Stimulated activated CD8-positive, alpha-beta memory T cell treated with anti-CD3 and anti-CD28 coated beads, Interleukin-4, amount 100 ng/mL, for 4 hours (primary cell): ENCODE data around the gene GOLGA1.
"Not testable (repeated sequence)": the region's sequence is repeated elsewhere in the genome, so short reads cannot be mapped to it uniquely, and the experiment has no call there.

Source experiments
- DNase-seq, 2 donors: peaks; one replicate each; pipeline ENCODE4 v3.0.0-alpha.2; 2020; ENCODE audit warnings: low read depth in 2 of 2, low spot score in 1 of 2

GOLGA1 gene

DNA sequence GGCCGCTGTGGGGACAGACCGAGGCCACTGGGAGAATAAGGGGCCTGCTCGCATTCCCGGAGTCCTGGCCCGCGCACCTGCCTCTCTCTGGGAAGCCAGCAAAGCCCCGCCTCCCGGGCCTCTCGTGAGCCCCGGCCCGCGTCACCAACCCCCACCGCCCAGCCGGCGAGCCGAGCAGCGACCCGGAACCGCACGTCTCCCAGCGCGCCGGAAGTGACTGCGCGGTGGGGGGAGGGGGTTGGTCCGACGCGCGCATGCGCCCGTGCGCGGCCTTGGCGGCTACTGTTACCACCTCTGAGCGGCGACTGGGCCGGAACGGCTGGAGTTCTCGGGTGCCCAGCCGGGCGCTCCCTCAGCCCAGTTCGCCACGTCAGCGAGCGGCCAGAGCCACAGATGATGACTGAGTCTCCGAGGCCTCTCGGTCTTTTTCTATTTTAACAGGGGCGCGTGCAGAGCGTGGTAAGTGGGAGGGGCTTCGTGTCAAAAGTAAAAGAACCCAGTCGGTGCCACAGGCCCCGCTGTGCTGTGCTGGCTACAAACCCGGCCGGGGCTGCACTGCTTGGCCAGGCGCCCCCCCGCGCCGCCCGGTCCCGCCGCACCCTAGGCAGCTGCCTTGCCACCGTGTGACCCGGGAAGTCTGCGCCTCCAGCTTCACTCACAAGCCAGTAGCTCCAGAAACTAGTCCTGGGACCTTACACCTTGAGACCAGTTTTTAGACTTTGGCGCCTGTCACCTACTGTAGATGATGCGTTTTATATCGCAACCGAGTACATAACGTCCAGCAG, at the start of gene GOLGA1:
TSS of gene GOLGA1 (minus strand) at position 190 of the 785 bp plus-strand sequence. CDS start 2,372 bp downstream, outside the sequence.
- DNase-seq: peak; percentile 78 to 86

GRCh38 chr9:124983698-124984097, 42.8 kb upstream of the GOLGA1 start:
- no peak for DNase-seq

GRCh38 chr9:124980431-124980830, 39.5 kb upstream of the GOLGA1 start:
- DNase-seq: no peak

- no peak for DNase-seq
These were observed 34.2 kb upstream of the GOLGA1 start for GRCh38 chr9:124975131-124975530.

GRCh38 chr9:124973807-124974206, 32.9 kb upstream of the GOLGA1 start:
- DNase-seq: no peak

DNA sequence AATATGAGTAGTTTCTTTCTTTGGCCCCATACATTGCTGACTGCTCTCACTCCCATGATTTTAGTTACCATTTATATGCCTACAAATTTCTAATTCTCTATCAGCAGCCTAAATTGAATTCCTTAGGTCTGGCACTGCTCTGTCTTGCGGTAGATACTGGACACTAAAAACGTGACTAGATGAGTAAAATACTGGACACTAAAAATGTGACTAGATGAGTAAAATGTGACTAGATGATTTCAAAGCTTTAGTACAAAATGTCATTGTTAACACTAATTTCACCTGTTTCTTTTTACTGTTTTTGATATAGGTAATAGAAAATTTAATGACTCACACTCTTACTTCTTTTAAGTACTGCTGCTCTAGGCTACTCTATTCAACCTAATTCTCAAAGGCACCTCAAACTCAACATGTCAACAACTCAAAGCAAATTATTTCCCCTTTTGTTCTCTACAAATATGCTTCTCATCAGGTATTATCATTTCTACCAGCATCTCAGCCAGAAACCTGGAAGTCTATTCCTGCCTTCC, 31.4 kb upstream of the GOLGA1 start:
- DNase-seq: no peak

GRCh38 chr9:124969401-124969800, 28.5 kb upstream of the GOLGA1 start:
- no peak for DNase-seq

DNA sequence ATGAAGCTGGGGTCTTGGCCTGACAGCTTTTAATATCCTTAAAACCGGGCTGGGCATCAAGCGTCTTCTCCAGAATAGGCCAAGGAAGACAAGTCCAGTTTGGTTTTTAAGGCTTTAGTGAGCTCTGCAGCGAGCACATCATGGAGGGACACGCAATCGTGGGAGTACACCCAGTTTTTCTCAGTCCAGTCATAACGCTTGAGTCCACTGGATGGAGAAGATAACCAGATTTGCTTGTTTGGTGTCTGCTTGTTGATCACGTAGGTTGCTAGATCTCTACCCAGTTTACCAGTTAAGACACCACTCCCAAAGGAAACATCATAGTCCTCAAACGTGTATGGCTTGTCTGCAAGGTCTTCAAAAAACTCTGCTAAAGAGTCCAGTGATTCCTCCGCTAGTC, 27.4 kb upstream of the GOLGA1 start:
- DNase-seq: no peak

GRCh38 chr9:124965775-124966568, 25.1 kb upstream of the GOLGA1 start:
- not testable (repeated sequence) for DNase-seq

DNA sequence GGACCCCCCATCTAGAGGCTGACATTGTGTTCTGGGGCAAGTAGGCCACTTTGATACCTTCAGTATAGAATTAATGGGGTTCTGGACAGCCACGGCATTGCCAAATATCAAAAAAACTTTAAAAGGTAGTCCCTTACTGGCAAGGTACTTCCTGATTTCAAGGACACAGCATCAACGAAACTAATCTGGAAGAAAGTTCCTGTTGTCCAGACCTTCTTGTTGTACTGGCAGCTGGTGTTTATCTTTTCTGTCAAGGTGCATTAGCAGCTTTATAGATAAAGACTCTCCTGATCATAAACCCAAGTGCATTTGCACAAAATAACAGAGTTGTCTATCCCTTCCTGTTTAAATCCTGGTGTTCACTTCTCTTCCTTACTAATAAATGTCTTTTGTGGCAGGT, 23.7 kb upstream of the GOLGA1 start:
- DNase-seq: no peak

- no peak for DNase-seq
These were observed 23.2 kb upstream of the GOLGA1 start for GRCh38 chr9:124964056-124964455.

GRCh38 chr9:124960409-124960752, 19.5 kb upstream of the GOLGA1 start:
- DNase-seq: no peak

- DNase-seq: not testable (repeated sequence)
These were observed 19.0 kb upstream of the GOLGA1 start for GRCh38 chr9:124959671-124960408.

DNA sequence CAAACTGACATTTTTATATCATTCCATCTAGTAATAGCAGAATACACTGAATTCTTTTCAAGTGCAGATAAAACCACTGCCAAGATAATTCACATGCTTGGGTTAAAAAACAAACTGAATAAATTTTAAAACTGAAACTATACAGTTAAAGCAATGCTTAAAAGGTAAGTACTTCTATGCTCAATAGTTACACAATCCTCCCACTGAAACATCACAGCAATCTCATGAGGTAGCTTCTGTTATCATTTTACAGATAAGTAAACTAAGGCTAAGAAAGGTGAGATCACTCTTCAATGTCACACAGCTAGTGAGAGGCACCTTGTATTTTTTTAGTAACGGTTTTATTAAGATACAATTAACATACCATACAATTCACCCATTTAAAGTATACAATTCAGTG, 13.4 kb upstream of the GOLGA1 start:
- no peak for DNase-seq

- no peak for DNase-seq
These were observed 9.3 kb upstream of the GOLGA1 start for GRCh38 chr9:124950050-124950718.

GRCh38 chr9:124949387-124949786, 8.5 kb upstream of the GOLGA1 start:
- DNase-seq: no peak

- DNase-seq: no peak
These were observed 7.0 kb upstream of the GOLGA1 start for GRCh38 chr9:124947727-124948391.

DNA sequence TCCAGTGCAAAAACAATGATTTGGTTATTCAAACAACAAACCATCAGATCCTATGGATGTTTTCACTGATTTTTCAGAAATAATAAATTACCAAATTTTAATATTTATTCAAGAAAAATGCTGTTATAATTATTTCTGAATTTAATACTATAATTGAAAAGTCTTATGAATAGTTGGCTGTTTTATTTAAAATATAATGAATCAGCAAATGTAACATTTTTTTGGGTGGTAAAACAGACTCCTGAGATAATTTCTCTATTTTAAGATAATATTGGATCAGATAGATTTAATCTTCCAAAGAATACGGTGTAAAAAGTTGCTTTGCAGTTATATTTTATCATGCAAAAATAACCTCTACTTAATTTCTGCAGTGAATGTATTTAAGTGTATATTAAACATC, 5.3 kb upstream of the GOLGA1 start:
- DNase-seq: no peak

- peak; percentile 30 to 31 for DNase-seq
These were observed 1.0 kb upstream of the GOLGA1 start for GRCh38 chr9:124941679-124942561.
